Fibroblast of skin of right quadriceps (primary cell): ENCODE data around the gene MRPL40.
A peak's percentile ranks its signal among the peaks of the same experiment; 100 is the strongest.

Source experiments
- DNase-seq: peaks from one replicate; pipeline ENCODE4 v3.0.0-alpha.2; 2013

The MRPL40 gene

DNA sequence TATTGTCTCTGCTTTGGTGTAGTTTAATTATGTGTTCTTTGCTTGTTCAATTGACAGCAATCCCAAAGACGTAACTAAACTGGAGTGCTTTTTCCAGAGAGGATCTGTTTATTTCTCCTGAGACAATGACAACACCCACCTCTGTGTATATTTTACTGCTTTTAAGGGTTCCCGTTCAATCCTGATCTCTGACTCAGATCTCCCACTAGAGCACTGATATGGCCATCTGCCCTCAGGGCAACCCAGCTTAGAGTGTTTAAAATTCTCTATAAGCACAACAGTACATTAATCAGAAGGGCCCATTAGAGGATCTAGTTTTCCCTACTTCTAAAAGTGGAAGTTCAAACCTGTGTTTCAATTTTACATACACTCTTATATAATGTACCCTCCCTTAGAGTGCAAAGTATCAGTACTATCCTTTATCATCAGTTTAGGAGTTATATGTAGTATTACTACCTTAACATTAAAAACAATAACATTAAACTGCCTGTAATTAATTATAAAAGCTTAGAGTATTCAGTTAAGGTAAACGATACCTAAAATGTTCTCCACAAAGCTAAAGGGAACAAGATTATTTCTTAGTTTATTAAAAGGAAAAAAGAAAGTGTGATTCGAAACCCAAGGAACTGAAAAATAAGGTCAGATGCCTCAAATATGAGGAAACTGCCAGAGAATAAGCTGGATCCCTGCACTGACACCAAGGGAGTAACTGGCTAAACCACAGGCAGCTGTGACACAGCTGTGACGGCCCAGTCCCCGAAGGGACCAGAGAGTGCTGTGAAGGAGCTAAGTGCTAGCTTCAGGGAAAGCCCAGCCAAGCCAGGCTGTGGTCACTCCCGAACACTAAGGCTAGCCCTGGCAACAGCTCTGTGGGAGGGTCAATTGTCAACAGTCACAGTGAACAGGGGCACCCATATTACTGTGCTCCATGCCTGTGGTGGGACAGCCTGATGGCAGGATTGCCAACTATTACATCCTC, 31.4 kb downstream of the MRPL40 start:
- DNase-seq: no peak

DNA sequence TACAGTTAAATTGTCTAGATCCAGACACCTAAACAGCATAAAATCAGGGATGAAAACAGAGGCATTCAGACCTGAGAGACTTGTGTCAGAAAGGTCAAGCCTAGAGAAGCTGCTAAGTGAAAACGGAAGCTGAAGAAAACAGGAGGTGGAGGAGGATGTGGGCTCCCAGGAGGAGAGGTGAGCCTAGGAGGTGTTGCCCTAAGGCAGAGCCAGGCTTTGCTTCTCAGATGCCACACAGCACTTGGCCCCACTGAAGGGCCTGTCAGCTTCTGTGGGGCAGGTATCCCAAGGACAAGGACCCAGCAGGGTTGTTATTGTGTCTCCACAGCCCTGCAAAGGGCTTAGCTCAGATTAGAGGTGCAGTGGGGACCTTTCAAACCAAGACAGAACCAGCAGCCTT, 32.2 kb downstream of the MRPL40 start:
- DNase-seq: no peak

DNA sequence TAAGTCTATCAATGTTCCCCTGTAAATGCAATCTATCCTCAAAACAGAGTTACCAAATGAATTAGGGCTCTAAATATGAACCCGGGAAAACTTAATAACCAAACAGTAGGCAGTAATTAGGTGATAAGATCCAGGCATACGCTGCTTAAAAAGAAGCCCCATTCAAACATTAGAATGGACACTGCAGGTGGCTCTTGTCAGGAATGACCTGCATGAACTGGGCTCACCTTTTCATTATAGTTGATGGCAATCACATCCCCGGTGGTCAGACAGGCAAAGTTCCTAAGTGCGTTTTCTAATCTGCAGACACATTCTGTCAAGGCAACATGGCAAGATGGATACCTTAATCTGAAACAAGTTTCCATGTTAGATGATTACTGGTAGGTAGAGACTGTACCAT, 32.6 kb downstream of the MRPL40 start:
- DNase-seq: no peak

DNA sequence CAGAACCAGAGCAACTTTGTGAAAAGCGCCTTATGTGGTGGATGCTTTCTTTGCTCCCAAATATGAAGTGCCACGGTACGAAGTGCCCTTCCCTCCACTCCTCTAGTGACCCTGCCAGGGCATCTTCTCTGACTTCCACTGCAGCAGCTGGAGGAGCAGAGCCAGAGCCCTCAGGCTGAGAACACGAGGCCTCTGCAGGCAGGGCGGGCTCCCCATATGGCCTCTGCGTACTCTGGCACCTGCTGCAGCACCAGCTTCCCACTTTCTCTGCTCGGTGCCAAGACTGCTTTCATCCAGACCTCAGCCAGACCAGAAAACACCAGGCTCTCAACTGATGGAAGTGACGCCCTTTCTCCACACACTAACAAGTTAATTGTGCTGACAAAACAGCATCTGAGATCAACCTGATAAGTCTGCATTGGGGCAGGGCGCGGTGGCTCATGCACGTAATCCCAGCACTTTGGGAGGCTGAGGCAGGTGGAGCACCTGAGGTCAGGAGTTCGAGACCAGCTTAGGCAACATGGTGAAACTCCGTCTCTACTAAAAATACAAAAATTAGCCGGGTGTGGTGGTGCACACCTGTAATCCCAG, 33.9 kb downstream of the MRPL40 start:
- DNase-seq: no peak

DNA sequence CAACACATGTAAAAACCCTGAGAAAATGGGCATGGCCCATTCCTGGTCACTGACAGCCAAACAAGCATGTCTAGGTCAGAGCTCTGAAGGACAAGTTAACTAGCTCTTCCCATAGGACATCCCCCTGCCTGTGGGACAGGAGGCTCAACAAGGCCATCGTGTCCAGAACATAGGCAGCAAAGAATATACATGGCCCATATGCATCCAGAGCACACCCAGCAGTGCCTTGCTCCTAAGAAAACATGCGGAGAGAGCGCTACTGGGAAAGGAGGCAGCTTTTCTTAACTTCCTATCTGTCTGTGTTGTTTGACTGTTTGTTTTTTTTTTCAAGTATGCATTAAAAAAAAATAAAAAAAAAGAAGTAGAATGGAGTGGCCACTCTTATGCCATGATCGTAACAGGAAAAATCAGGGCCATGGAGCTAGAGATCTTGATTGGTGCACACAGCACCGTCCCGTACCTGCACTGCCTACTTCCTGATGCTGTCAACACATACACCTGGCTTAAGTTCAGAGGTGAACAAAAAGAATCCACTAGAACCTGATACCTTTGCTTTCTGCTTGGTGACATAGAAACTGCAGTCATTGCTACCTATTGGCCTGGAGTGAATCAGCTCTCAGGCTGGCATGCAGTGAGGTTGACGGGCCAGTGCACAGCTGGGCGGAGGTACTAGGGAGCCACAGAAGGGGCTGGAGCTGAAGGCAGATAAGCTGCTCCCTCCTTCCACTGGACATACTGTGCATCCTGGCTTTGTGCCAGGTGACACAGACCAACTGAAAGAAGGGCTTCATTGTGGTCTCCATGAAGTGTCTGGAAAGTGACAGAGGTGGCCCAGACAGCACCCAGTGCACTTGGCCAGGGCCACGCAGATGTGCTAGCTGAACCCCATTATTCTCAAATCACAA, 34.8 kb downstream of the MRPL40 start:
- no peak for DNase-seq

DNA sequence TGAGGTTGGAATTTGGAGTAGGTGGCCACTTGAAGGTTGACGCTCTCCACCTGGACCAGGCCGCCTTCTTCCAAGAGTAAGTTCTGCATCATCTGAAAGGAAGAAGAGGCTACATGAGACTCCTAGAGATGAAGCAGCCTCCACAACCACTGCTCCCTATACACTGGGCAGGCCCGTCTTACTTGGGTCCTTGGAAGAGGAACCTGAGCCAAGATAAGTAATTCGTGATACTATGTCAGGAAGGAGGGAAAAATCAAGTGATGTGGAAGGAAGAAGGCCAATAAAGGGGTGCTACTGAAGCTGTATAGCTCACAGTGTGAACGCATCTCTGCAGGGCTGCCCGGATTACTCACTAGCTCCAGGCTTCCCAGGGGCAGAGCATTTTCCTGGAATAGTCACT, 35.6 kb downstream of the MRPL40 start:
- no peak for DNase-seq

DNA sequence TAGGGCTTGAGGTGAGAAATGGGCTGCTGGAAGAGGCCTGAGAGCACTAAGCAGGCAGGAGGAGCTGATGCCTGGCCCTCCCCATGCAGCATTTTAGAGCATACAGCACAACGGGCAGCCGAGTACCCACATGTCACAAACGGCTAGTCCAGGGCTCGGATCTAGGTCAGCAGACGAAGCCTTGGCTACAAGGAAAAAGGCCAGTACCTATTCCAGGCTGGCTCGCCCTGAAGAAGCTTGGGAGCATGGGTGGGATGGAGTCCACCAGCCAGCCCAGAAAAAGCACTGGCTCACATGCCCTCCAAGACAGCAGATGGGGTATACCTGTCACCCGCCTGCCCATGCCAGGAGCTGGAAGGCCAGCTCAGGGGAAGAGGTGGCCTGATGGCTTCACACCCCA, 37.1 kb downstream of the MRPL40 start:
- DNase-seq: no peak

DNA sequence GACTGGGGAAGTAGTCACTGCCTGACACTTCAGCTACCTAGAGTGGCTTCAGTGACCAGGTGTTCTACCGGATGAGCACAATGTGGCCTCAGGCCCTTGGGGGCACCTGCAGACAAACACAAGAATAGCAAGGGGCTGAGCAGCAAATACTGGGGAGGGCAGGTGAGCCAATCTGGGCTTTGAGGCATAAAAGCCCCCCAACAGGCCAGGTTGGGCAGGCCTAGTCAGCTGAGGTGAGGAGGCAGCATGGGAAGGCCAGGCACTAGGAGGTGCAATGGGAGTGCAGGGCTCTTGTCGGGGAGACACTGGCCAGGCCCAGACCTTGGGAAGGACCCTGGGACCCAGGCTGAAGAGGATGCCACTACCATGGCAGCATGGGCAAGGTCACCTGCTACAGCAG, 37.7 kb downstream of the MRPL40 start:
- DNase-seq: no peak

DNA sequence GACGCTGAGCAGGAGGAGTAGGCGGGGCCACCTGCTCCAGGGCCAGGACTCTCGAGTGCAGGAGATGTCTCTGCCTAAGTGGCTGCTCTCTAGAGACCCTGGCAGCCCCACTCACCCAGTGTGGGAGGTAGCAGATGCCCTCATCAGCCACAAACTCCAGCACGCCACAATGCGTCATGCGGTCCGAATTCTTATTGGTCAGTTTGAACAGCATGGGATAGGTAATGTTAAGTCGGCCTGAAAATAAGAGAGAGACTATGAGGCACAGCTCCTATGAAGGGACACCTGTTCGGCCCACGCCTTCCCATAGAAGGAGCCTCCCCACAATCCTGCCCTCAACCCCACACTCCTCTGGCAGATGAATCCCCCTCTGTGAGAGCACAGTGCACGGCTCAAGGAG, 39.2 kb downstream of the MRPL40 start:
- no peak for DNase-seq

DNA sequence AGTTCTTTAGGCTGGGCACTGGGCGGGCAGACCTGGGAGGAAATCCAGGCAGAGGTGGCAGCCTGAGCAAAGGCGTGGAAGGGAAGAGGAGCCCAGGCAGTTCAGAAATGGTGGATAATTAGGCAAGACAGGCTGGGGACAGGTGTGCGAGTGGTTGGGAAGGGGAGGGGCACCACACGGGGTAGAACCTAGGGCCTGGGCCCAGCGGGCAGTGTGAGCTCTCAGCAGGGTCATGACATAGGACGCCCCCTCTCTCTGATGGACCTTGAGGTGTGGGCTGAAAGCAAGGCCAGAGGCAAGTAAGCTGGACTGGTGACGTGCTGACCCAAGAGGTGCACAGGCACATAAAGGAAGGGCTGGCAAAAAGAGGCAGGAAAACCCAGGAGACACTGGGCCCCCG, 39.9 kb downstream of the MRPL40 start:
- no peak for DNase-seq

DNA sequence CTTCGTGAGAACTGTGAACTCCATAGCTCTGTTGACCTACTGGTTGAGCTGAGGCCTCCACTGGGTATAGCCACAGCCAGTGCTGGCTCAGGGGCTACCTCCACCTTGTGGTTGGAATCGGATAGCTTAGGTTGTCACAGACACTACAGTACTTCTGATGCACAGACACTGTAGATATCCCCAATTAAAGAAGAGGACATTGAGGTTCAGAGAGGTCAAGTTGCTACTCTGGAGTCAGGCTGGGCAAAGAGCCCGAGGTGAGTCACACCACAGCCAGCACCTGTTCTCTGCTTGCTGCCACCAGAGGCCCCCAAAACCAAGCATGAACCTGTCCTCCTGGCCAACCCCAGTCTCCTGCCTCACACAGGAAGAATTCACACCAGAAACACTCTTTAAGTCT, 41.2 kb downstream of the MRPL40 start:
- DNase-seq: no peak

DNA sequence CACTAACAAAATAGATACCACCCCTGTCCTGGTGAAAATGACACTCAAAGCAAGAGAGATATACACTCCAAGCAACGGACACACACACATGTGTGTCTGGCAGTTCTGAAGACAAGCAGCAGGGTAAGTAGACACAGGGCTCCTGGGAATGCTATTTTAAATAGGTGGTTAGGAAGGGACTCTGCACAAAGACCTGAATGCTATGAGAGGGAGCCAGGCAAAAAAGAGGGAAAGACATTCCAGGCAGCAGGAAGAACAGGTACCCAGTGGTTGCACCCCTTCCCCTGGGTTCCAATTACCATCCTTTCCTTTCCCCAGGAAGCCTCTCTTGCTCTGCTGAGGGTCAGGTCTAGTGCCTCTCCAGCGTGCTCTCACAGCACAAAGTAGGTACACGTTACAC, 43.7 kb downstream of the MRPL40 start:
- no peak for DNase-seq

DNA sequence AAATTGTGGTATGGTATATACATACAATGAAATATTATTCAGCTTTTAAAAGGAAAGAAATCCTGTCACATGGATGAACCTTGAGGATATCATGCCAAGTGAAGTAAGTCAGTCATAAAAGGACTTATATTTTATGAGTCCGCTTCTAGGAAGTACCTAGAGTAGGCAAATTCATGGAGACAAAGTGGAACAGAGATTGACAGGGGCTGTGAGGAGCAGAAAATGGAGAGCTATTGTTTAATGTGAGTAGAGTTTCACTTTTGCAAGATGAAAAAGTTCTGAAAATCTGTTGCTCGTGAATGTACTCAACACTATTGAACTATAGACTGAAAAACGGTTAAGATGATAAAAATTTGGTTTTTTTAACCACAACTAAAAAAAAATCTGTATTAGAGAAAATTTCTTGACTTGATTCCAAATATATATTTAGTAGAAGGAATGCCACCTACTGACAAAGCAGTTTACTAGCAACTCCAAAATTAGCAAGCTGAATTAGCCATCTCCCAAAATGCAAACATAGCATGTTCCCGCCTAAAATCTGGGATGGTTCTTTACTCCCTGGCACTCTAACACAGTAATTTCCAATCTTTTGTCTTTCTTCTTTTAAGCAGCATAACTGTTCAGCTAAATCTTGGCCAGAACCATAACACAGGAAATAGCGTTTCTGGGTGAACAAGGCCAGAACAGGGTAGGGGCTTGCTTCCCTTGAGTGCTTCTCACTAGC, 45.1 kb downstream of the MRPL40 start:
- peak; percentile 8 for DNase-seq

DNA sequence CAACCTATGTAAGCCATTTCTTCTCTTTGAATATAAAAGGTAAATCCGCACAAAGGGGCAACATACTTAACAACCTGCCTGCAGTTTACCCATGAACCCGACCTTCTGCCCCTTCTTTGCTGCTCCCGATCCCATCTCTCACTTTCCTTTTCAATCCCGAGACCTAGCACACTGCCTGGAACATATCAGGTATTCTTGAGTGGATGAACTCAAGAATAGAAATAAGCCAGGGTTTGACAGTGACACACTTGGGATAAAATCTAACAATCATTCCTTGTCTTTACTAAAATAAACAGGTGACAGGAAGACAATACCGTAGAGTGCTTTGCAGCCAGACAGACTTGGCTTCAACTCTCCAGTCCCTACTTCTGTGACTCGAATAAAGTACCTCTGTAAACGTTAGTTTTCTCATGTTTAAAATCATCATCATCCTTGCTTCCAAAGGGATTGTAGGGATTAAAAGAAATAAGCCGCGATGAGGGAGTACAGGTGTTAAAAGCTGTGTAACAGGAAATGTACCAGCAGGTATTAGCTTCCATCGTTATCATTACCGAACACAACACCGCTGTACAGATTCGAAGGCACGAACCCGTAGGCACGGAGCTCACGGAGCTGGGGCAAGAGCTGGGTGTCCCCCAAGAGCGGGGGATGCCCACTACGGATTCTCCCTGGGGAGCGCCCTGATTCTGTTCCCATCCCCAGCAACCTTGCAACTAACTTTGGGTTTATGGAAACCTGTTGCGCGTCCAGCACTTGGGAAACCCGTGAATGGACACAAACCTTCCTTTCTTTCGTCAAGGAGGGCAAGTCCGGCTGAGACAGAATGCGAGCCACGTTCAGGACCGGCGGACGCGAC, 45.9 kb downstream of the MRPL40 start:
- DNase-seq: no peak

DNA sequence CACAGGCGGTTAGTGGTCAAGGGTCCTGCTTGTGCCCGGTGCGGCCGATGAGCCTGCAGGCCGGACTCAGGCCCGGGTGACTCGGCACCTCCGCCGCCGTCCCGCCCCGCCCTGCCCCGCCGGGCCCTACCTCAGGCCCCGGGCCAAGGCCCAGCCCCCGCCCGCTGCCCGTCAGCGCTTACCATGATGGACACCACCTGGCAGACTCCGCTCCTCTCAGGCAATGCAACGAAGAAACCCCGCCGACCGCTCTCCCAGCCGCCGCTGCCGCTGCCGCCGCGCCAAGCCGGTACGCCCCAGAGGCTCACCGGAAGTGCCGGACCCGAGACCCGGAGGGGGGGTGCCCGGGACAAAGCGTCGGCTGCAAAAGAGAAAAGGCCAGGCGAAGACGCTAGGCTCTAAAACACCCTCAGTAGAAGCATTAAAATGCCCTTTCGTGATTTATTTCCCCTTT, 46.6 kb downstream of the MRPL40 start, which contains the start of gene UFD1:
Gene UFD1 (minus strand): TSS at position 293 of the 454 bp plus-strand sequence. CDS start 108 bp downstream, at position 185.
- DNase-seq: peak; percentile 77

DNA sequence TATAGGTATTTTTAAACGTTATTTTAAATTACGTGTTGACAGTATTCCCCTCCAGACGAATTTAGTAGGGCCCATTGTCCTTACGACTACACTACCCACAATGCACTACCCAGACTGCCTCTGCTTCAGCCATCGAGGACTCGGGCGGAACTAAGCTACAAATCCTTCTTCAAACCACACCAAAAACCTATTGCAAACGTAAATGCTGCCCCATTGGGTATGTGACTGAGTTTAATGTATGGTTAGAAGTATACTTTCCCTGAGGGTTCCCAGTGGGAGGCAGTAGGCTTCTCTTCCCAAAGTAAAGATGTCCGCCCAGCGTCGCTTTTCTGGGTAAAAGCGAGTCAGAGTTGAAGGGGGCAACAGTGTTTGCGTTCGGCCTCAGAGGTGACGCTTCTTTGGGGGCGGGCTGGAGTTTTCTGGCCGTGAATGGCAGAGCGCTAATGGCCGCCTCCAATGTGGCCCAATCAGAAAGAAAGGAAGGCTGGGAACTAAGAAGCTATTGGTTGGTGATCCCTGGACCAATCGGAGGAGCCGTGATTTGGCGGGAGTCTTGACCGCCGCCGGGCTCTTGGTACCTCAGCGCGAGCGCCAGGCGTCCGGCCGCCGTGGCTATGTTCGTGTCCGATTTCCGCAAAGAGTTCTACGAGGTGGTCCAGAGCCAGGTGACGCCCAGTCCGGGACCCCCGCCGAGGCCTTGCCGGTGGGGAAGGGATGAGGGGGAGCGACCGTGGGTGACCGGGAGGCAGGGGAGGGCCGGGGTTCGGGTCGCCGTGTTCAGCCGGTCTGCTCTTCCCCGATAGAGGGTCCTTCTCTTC, 47.2 kb downstream of the MRPL40 start, which contains the start of gene CDC45:
Gene CDC45 (plus strand): TSS at position 566 of the 818 bp plus-strand sequence. CDS start 49 bp downstream, at position 615.
- peak; percentile 98 for DNase-seq

DNA sequence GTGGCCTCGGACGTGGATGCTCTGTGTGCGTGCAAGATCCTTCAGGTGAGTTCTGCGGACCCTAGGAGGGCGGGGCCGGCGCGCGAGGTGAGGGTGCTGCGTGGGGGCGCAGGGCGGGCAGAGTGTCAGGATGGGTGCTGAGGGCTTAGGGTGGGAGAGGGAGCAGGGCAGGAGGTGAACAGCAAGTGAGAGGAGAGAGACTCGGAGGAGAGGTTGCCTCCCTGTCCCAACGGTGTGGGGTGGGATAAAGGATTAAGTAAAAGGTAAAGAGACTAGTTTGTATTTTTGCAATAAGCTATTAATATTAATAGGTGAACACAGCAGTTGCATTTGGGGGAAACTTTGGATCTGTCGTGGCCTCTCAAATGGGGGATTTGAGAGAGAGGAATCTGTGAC, 47.8 kb downstream of the MRPL40 start:
- DNase-seq: no peak

DNA sequence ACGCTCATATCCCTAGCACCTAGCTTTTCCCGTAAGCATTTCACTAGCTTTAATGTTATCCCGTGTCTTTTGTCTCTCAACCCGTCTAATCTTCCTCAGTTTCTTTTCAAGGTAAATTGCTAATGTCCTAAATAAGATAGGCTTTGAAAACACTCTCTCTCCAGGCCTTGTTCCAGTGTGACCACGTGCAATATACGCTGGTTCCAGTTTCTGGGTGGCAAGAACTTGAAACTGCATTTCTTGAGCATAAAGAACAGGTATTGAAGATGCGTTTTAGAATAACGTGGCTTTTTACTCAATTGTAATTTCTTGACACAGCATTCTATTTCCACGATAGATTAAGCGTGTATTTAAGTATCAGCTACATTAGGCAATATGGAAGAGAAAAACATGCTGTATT, 48.4 kb downstream of the MRPL40 start:
- no peak for DNase-seq

DNA sequence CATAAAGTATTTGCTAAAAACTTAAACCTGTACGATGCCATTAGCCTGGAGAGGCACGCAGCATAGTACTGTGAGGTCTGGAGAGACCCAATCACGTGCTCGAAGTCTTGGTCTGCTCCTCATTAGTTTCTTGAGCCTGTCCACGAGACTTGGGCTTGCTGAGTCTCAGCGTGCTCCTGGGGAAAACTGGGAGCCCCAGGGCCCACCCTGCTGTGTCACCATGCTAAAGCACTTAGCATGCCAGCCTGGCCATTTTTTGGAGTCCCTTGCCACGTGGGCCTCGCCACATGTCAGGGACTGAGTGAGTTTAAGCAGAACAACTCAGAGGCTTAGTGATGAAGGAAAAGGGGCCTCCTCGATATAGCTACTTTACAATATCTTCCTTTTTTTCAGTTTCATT, 50.0 kb downstream of the MRPL40 start:
- no peak for DNase-seq

DNA sequence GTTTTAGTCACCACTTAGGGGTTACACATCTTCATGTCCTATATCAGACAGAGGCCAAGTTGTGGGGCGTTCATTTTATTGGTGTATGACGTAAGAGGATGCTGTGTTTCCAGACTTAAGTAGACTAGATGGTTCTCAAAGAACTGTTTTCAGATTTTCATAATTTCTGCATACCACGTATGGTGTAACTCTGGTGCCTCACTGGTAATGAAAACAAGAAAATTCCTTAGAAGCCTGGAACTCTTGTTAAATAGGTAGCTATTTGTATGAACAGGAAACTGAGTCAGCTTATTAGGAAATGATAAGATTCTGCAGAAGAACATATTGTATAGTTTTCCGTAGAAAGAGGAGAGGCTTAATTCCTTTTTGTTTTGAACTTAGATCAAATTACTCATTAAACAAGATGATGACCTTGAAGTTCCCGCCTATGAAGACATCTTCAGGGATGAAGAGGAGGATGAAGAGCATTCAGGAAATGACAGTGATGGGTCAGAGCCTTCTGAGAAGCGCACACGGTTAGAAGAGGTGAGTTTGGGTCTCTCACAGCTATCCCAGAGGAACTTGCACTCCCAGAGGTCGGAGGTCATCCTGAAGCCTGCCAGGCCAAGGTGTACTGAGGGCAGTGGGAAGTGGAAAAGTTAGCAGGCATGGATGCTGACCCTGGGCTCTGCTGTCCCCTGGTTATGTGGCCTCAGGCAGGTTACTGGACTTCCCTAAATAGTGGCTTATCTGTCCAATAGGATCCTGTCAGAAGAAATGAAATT, 51.3 kb downstream of the MRPL40 start:
- DNase-seq: peak; percentile 51
